Breast epithelium (tissue), 3 donors: ENCODE results near the gene KLHDC3.

ENCODE experiments used
- POLR2A ChIP-seq: fragments of 450-650 bp; IDR thresholded peaks from one replicate; pipeline ENCODE4 v1.6.1; 2016; ENCODE audit warnings: antibody characterized with exemption, mild to moderate bottlenecking, moderate library complexity
- TF ChIP-seq, protein P1 (sequence below), 3 donors: fragments of 450-650 bp; IDR thresholded peaks; one replicate each; pipeline ENCODE4 v1.5.1; 2016 to 2017; ENCODE audit warnings: antibody characterized with exemption in 3 of 3, mild to moderate bottlenecking in 3 of 3, moderate library complexity in 3 of 3

DNA sequence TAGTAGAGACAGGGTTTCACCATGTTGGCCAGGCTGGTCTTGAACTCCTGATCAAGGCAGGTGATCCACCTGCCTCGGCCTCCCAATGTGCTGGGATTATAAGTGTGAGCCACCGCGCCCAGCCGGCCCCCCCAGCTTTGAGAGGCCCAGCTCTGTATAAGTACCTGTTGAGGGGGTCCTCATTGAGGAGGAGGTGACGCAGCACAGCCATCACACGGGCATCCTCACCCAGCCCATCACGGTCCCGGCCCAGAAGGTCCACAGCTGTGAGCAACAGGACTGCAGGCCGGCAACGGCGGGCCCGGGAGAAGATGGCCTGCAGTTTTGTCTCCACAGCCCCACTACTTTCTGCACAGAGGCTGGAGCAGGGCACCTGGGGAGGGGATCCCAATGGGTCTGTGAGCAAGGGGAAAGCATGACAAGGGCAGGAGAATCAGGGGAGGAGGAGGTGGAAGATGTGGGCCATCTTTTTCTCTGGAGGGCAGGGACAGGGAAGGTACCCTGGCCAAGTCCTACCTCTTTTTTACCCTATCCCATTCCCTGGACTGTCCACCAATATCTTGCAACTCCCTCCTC is 45.8 kb upstream of the KLHDC3 start:
- TF ChIP-seq, protein P1, sequence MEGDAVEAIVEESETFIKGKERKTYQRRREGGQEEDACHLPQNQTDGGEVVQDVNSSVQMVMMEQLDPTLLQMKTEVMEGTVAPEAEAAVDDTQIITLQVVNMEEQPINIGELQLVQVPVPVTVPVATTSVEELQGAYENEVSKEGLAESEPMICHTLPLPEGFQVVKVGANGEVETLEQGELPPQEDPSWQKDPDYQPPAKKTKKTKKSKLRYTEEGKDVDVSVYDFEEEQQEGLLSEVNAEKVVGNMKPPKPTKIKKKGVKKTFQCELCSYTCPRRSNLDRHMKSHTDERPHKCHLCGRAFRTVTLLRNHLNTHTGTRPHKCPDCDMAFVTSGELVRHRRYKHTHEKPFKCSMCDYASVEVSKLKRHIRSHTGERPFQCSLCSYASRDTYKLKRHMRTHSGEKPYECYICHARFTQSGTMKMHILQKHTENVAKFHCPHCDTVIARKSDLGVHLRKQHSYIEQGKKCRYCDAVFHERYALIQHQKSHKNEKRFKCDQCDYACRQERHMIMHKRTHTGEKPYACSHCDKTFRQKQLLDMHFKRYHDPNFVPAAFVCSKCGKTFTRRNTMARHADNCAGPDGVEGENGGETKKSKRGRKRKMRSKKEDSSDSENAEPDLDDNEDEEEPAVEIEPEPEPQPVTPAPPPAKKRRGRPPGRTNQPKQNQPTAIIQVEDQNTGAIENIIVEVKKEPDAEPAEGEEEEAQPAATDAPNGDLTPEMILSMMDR (IDR thresholded peaks at IDR 0.05): no peak
- TF ChIP-seq POLR2A: no peak
